ENCODE data around the gene NTSR1. TPM values are rescaled to one million over a fixed set of nuclear protein-coding genes. Genes with fewer than 3 reads are reported as not detected.

NTSR1 gene
- total and polyA plus RNA-seq, 7 donors: 0.60 to 54.0 (median 8.8) TPM; not detected in 1

DNA sequence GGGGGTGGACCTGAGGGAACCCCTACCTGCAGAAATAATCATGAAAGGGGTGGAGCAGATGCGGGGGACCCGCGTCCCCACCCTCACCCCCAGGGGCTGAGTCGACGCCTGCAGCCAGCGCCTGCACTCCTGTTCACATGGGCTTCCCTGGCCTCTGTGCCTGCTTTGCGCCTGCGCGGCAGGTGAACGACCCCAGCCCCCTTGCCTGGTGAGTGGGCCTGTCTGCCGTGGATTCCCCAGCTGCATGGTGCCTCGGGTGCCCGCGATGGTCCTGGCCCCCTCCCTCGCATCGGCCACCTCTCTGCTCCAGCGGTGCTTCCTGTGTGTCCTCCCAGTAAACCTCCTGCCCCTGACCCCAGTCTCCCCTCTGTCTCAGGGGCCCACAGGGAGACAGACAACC, 18.8 kb upstream of the NTSR1 start:
- intact Hi-C loops (cut with DNase I): no loop called here

DNA sequence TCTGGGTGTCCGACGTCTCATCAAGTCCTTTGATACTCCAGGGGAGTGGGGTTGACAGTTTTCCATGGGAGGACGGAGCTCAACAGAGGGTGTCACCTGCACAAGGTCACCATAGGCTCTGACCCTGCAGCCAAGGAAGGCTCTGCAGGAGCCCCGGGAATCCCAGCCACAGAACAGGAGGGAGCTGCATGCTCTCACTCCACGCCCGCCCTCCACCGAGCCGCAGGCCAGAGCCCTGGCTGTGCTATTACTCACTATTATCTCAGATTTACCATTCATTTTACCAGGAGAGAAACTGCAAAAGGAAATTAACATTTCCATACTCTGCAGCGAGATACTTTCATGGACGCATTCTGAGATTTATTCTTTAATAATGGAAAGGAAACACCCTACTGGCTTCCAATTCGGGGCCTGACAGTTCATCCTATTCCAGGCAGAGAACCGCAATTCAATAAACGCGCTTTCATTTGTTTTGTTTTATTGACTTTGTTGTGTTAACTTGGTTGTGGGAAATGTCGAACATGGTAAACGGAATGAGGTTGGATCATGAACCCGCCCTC, 18.3 kb upstream of the NTSR1 start:
- intact Hi-C loops (cut with DNase I): no loop called here

More for the DNA sequence above, 18.8 kb upstream of the NTSR1 start:
- Histone ChIP-seq H3K9me3 (no peaks in the 10 kb centered on the region), H3K4me3 (no peak overlapping the region), H3K27me3 (peaks cover 0 to 4% (median 0%) of the 10 kb centered on the region in 3 donors), H3K36me3 (no peaks in the 10 kb centered on the region), H3K4me1 (peaks cover 0 to 12% (median 9%) of the 10 kb centered on the region in 4 donors), H3K27ac (no peak overlapping the region)
- 77 to 87% methylated on average over 17 of the region's 17 CpGs for WGBS, 2 donors
- TF ChIP-seq, protein P1, sequence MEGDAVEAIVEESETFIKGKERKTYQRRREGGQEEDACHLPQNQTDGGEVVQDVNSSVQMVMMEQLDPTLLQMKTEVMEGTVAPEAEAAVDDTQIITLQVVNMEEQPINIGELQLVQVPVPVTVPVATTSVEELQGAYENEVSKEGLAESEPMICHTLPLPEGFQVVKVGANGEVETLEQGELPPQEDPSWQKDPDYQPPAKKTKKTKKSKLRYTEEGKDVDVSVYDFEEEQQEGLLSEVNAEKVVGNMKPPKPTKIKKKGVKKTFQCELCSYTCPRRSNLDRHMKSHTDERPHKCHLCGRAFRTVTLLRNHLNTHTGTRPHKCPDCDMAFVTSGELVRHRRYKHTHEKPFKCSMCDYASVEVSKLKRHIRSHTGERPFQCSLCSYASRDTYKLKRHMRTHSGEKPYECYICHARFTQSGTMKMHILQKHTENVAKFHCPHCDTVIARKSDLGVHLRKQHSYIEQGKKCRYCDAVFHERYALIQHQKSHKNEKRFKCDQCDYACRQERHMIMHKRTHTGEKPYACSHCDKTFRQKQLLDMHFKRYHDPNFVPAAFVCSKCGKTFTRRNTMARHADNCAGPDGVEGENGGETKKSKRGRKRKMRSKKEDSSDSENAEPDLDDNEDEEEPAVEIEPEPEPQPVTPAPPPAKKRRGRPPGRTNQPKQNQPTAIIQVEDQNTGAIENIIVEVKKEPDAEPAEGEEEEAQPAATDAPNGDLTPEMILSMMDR (IDR thresholded peaks at IDR 0.05): no peak
- TF ChIP-seq POLR2AphosphoS5 (IDR thresholded peaks at IDR 0.05): no peak
- TF ChIP-seq EP300 (IDR thresholded peaks at IDR 0.05): no peak
- TF ChIP-seq POLR2A (IDR thresholded peaks at IDR 0.05): no peak
- DNase-seq: no peak

DNA sequence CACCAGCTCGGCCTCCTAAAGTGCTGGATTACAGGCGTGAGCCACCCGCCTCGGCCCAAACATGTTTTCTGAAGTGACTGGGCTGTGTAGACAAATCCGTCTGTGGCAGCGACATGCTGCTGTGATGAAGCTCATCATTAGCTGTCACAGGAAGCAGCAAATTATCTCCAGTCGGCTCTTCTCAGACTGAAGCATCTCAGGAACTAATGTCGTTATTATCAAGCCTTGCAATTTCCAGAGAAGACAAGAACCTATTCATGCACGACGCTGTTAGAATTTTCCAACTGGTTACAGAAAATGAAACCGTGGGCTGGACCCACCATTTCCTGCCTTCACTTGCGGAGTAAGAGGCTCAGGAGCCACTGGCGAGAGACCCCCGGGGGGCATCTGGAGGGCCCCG, 17.1 kb upstream of the NTSR1 start:
- TF ChIP-seq, protein P1 (IDR thresholded peaks at IDR 0.05): no peak
- no peak for TF ChIP-seq EP300 (IDR thresholded peaks at IDR 0.05)
- no peak for TF ChIP-seq POLR2AphosphoS5 (IDR thresholded peaks at IDR 0.05)
- TF ChIP-seq POLR2A (IDR thresholded peaks at IDR 0.05): no peak
- Histone ChIP-seq H3K4me1 (peaks cover 0 to 12% (median 9%) of the 10 kb centered on the region in 4 donors), H3K27me3 (no peaks in the 10 kb centered on the region), H3K36me3 (no peaks in the 10 kb centered on the region), H3K4me3 (no peak overlapping the region), H3K9me3 (no peaks in the 10 kb centered on the region), H3K27ac (peak overlapping the region in 2 of 4 donors; percentile 17 to 36)
- no peak for DNase-seq
- WGBS, 2 donors: 75 to 82% methylated on average over 15 of the region's 15 CpGs
- intact Hi-C loops (cut with DNase I): no loop called here

More for the DNA sequence above, 18.3 kb upstream of the NTSR1 start:
- Histone ChIP-seq H3K4me1 (peaks cover 0 to 12% (median 9%) of the 10 kb centered on the region in 4 donors), H3K27me3 (no peaks in the 10 kb centered on the region), H3K27ac (no peak overlapping the region), H3K36me3 (no peaks in the 10 kb centered on the region), H3K4me3 (no peak overlapping the region), H3K9me3 (no peaks in the 10 kb centered on the region)
- TF ChIP-seq, protein P1 (IDR thresholded peaks at IDR 0.05): no peak
- TF ChIP-seq POLR2AphosphoS5 (IDR thresholded peaks at IDR 0.05): no peak
- TF ChIP-seq EP300 (IDR thresholded peaks at IDR 0.05): no peak
- no peak for TF ChIP-seq POLR2A (IDR thresholded peaks at IDR 0.05)
- no peak for DNase-seq
- 46 to 82% methylated on average over 17 of the region's 17 CpGs for WGBS, 2 donors

DNA sequence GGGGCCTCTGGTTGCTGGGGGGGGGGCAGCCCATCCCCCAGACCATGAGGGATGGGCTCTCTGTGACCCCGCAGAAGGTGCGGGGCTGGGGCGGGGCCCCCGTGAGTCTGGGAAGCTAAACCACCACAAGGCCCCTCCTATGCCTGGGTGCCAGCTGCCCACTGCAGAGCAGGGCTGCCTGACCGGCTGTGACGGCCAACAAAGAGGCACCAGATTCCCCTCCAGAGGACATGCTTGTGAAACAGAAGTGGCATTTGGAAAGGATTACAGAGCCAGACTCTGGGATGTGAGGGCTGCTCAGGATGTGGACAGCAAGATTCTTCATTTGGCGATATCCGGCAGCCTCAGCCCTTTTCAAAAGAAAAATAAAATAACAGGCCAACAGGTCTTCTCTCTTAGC, 16.5 kb upstream of the NTSR1 start:
- H3K36me3 ChIP-seq: no peaks in the 10 kb centered on the region
- peaks cover 0 to 12% (median 9%) of the 10 kb centered on the region in 4 donors for H3K4me1 ChIP-seq
- WGBS, 2 donors: 62 to 80% methylated on average over 8 of the region's 8 CpGs
- no peaks in the 10 kb centered on the region for H3K27me3 ChIP-seq
- intact Hi-C loops (cut with DNase I): no loop called here
- no peak for DNase-seq
- H3K9me3 ChIP-seq: no peaks in the 10 kb centered on the region
- no peak overlapping the region for H3K4me3 ChIP-seq
- TF ChIP-seq, protein P1 (IDR thresholded peaks at IDR 0.05): no peak
- TF ChIP-seq EP300 (IDR thresholded peaks at IDR 0.05) (no peak), POLR2AphosphoS5 (IDR thresholded peaks at IDR 0.05) (no peak)
- H3K27ac ChIP-seq: peak overlapping the region in 2 of 4 donors; percentile 17 to 36

All from sigmoid colon (tissue), 7 donors.